Breast epithelium (tissue), 4 donors: ENCODE results near the gene TRIM4. TPM values are rescaled to one million over a fixed set of nuclear protein-coding genes. Genes with fewer than 3 reads are reported as not detected.
"Not testable (repeated sequence)": the region's sequence is repeated elsewhere in the genome, so short reads cannot be mapped to it uniquely, and the experiment has no call there.

Experiments used
- DNase-seq, 2 donors: peaks; one replicate each; pipeline ENCODE4 v3.0.0-alpha.2; 2019; ENCODE audit warnings: low spot score in 2 of 2
- H3K27ac ChIP-seq, 2 donors: fragments of 200-600 bp; sonication (generic) in 1 of 2; one replicate each; pipeline ENCODE4 v1.5.1; 2016 to 2019; ENCODE audit warnings: mild to moderate bottlenecking in 1 of 2
- H3K27me3 ChIP-seq, 2 donors: fragments of 200-600 bp; sonication (generic) in 1 of 2; one replicate each; pipeline versions ENCODE4 v1.5.1 to v1.6.0; 2017 to 2019; ENCODE audit warnings: control low read depth in 1 of 2, mild to moderate bottlenecking in 1 of 2
- H3K36me3 ChIP-seq: fragments of 200-600 bp; one replicate; pipeline ENCODE4 v1.5.1; 2019
- H3K4me1 ChIP-seq, 2 donors: fragments of 200-600 bp; sonication (generic); one replicate each; pipeline ENCODE4 v1.5.1; 2016 to 2019; ENCODE audit warnings: control low read depth in 1 of 2
- H3K4me3 ChIP-seq, 3 donors: fragments of 200-600 bp; sonication (generic); 1 replicate in 2 of 3; 2 replicates in 1 of 3; pipeline ENCODE4 v1.5.1; 2016 to 2019; ENCODE audit warnings: mild to moderate bottlenecking in 3 of 3, moderate library complexity in 2 of 3
- H3K9me3 ChIP-seq, 2 donors: fragments of 200-600 bp; sonication (generic) in 1 of 2; one replicate each; pipeline ENCODE4 v1.5.1; 2016 to 2019; ENCODE audit warnings: control low read depth in 1 of 2
- CTCF ChIP-seq, 3 donors: fragments of 450-650 bp; IDR thresholded peaks; one replicate each; pipeline ENCODE4 v1.5.1; 2016 to 2017; ENCODE audit warnings: antibody characterized with exemption in 3 of 3, mild to moderate bottlenecking in 3 of 3, moderate library complexity in 3 of 3
- POLR2A ChIP-seq: fragments of 450-650 bp; IDR thresholded peaks from one replicate; pipeline ENCODE4 v1.6.1; 2016; ENCODE audit warnings: antibody characterized with exemption, mild to moderate bottlenecking, moderate library complexity
- POLR2AphosphoS5 ChIP-seq, 3 donors: sonication (generic); formaldehyde crosslinking; IDR thresholded peaks; one replicate each; pipeline ENCODE4 v1.6.1; 2017; ENCODE audit warnings: antibody characterized with exemption in 3 of 3
- intact Hi-C: fragments of 100-400 bp; cut with DNase I; formaldehyde crosslinking; loops from one replicate; pipeline ENCODE4 v1.15.1; 2023; ENCODE audit warnings: low total_unique reads
- total RNA-seq, 3 donors: library from RNA; depleted of rRNA; stranded (reverse); fragments of >200 nt; gene quantifications; one replicate each; pipeline ENCODE4 v1.1.0, GENCODE V29; 2016

Gene TRIM4
- total RNA-seq, result 10 to 100 TPM; 46.1 to 65.9 (median 57.7) TPM

GRCh38 chr7:99918959-99919813, at the start of gene TRIM4:
Gene TRIM4, minus strand, starts transcription at chr7:99919530. Its CDS starts 129 bp downstream, at chr7:99919401.
- intact Hi-C loops, result loop anchor here (10.0 kb wide), 1 partner anchor 76 kb away; no protein-coding TSS in a partner anchor
- peak; percentile 85 to 90 for DNase-seq
- H3K4me3 ChIP-seq, result peak within 1 kb of the TSS; percentile 80 to 98 (median 95)
- no peaks in the 10 kb centered on the region for H3K36me3 ChIP-seq
- peaks cover 6 to 28% of the 10 kb centered on the region in 2 donors for H3K4me1 ChIP-seq
- H3K27ac ChIP-seq, result peak within 1 kb of the TSS; percentile 94
- TF ChIP-seq POLR2A, result peak; percentile 51
- peak; percentile 83 to 90 (median 84) for TF ChIP-seq POLR2AphosphoS5 (IDR thresholded peaks at IDR 0.05)
- peak in 1 of 3 donors; percentile 19 for TF ChIP-seq CTCF (IDR thresholded peaks at IDR 0.05)
- no peaks in the 10 kb centered on the region for H3K9me3 ChIP-seq
- no peaks in the 10 kb centered on the region for H3K27me3 ChIP-seq

- Histone ChIP-seq H3K27me3 (peaks cover 0 to 10% of the 10 kb centered on the region in 2 donors), H3K36me3 (no peaks in the 10 kb centered on the region), H3K27ac (peak overlapping the region in 1 of 2 donors; percentile 15), H3K9me3 (no peaks in the 10 kb centered on the region), H3K4me1 (no peaks in the 10 kb centered on the region), H3K4me3 (no peak overlapping the region)
- no peak for TF ChIP-seq POLR2AphosphoS5 (IDR thresholded peaks at IDR 0.05)
- TF ChIP-seq CTCF (IDR thresholded peaks at IDR 0.05), result no peak
- TF ChIP-seq POLR2A, result no peak
- intact Hi-C loops, result no loop called here
- DNase-seq, result no peak
Measured at GRCh38 chr7:99958564-99959227, 39.4 kb upstream of the TRIM4 start.

GRCh38 chr7:99955247-99955646, 35.9 kb upstream of the TRIM4 start:
- H3K36me3 ChIP-seq, result no peaks in the 10 kb centered on the region
- peak in 2 of 3 donors; percentile 47 to 76 for TF ChIP-seq POLR2AphosphoS5 (IDR thresholded peaks at IDR 0.05)
- TF ChIP-seq POLR2A, result no peak
- H3K4me3 ChIP-seq, result peak overlapping the region in 1 of 3 donors; percentile 11
- DNase-seq, result peak; percentile 79 to 84
- intact Hi-C loops, result no loop called here
- peaks cover 0 to 4% of the 10 kb centered on the region in 2 donors for H3K9me3 ChIP-seq
- peak overlapping the region; percentile 86 to 92 for H3K27ac ChIP-seq
- no peaks in the 10 kb centered on the region for H3K27me3 ChIP-seq
- peaks cover 0 to 3% of the 10 kb centered on the region in 2 donors for H3K4me1 ChIP-seq

GRCh38 chr7:99954643-99955042, 35.3 kb upstream of the TRIM4 start:
- H3K4me1 ChIP-seq, H3K36me3 ChIP-seq, H3K9me3 ChIP-seq, H3K27me3 ChIP-seq, DNase-seq, intact Hi-C loops: not testable (repeated sequence)
- Histone ChIP-seq H3K4me3 (peak overlapping the region in 1 of 3 donors; percentile 11), H3K27ac (peak overlapping the region; percentile 86 to 92)

GRCh38 chr7:99953649-99954048, 34.3 kb upstream of the TRIM4 start:
- DNase-seq, result peak; percentile 91 to 96
- intact Hi-C loops, result no loop called here

GRCh38 chr7:99952649-99953048, 33.3 kb upstream of the TRIM4 start:
- H3K4me3 ChIP-seq, H3K4me1 ChIP-seq, H3K27me3 ChIP-seq, H3K9me3 ChIP-seq, DNase-seq, intact Hi-C loops, H3K36me3 ChIP-seq: not testable (repeated sequence)
- H3K27ac ChIP-seq, result peak overlapping the region; percentile 92 to 93

More at GRCh38 chr7:99953649-99954048, 34.3 kb upstream of the TRIM4 start:
- Histone ChIP-seq H3K9me3 (peaks cover 0 to 4% of the 10 kb centered on the region in 2 donors), H3K27ac (peak overlapping the region; percentile 92 to 93), H3K36me3 (no peaks in the 10 kb centered on the region), H3K27me3 (no peaks in the 10 kb centered on the region), H3K4me3 (no peak overlapping the region), H3K4me1 (peaks cover under 1 to 3% of the 10 kb centered on the region in 2 donors)
- no peak for TF ChIP-seq CTCF (IDR thresholded peaks at IDR 0.05)
- TF ChIP-seq POLR2A, result no peak
- TF ChIP-seq POLR2AphosphoS5 (IDR thresholded peaks at IDR 0.05), result peak; percentile 55 to 83 (median 61)

GRCh38 chr7:99950819-99951218, 31.5 kb upstream of the TRIM4 start:
- H3K4me1 ChIP-seq, DNase-seq, H3K4me3 ChIP-seq, H3K9me3 ChIP-seq, H3K36me3 ChIP-seq, intact Hi-C loops, H3K27me3 ChIP-seq: not testable (repeated sequence)
- H3K27ac ChIP-seq, result peak overlapping the region; percentile 69 to 82
